ELR (cell line): Measurements from ENCODE around the gene PARN.
"Not testable (repeated sequence)": the region's sequence is repeated elsewhere in the genome, so short reads cannot be mapped to it uniquely, and the experiment has no call there.

Experiments
- DNase-seq: peaks from one replicate; pipeline ENCODE4 v3.0.0-alpha.2; 2015; ENCODE audit warnings: low read depth

The PARN gene

GRCh38 chr16:14437426-14437825 is 192.6 kb downstream of the PARN start:
- DNase-seq: no peak

GRCh38 chr16:14436401-14436955 is 193.6 kb downstream of the PARN start:
- no peak for DNase-seq

GRCh38 chr16:14434860-14435259 is 195.2 kb downstream of the PARN start:
- DNase-seq: no peak

GRCh38 chr16:14428971-14429637 is 201.0 kb downstream of the PARN start:
- DNase-seq: not testable (repeated sequence)

- DNase-seq: no peak
Observed at GRCh38 chr16:14428043-14428442, 202.0 kb downstream of the PARN start.

GRCh38 chr16:14427371-14427948 is 202.6 kb downstream of the PARN start:
- DNase-seq: no peak

- no peak for DNase-seq
Observed at GRCh38 chr16:14424595-14424994, 205.5 kb downstream of the PARN start.

GRCh38 chr16:14423344-14423743 is 206.7 kb downstream of the PARN start:
- DNase-seq: peak; percentile 27

- no peak for DNase-seq
Observed at GRCh38 chr16:14420721-14421488, 209.2 kb downstream of the PARN start.

GRCh38 chr16:14420243-14420642 is 209.8 kb downstream of the PARN start:
- not testable (repeated sequence) for DNase-seq

GRCh38 chr16:14419817-14420216 is 210.2 kb downstream of the PARN start:
- DNase-seq: no peak

GRCh38 chr16:14418795-14419225 is 211.2 kb downstream of the PARN start:
- no peak for DNase-seq

GRCh38 chr16:14416184-14416583 is 213.9 kb downstream of the PARN start:
- DNase-seq: no peak

- DNase-seq: no peak
Observed at GRCh38 chr16:14415291-14415690, 214.8 kb downstream of the PARN start.

GRCh38 chr16:14409563-14409962 is 220.5 kb downstream of the PARN start:
- DNase-seq: peak; percentile 87

GRCh38 chr16:14407786-14408399 is 222.2 kb downstream of the PARN start:
- no peak for DNase-seq

GRCh38 chr16:14405611-14406537 is 224.2 kb downstream of the PARN start:
- DNase-seq: peak; percentile 29

GRCh38 chr16:14403001-14403389 is 227.1 kb downstream of the PARN start:
- DNase-seq: not testable (repeated sequence)

GRCh38 chr16:14402114-14403000 is 227.7 kb downstream of the PARN start:
- DNase-seq: not testable (repeated sequence)

GRCh38 chr16:14401711-14402061 is 228.4 kb downstream of the PARN start:
- not testable (repeated sequence) for DNase-seq
